ENCODE results near the gene ZNRF3.

ZNRF3 gene

DNA sequence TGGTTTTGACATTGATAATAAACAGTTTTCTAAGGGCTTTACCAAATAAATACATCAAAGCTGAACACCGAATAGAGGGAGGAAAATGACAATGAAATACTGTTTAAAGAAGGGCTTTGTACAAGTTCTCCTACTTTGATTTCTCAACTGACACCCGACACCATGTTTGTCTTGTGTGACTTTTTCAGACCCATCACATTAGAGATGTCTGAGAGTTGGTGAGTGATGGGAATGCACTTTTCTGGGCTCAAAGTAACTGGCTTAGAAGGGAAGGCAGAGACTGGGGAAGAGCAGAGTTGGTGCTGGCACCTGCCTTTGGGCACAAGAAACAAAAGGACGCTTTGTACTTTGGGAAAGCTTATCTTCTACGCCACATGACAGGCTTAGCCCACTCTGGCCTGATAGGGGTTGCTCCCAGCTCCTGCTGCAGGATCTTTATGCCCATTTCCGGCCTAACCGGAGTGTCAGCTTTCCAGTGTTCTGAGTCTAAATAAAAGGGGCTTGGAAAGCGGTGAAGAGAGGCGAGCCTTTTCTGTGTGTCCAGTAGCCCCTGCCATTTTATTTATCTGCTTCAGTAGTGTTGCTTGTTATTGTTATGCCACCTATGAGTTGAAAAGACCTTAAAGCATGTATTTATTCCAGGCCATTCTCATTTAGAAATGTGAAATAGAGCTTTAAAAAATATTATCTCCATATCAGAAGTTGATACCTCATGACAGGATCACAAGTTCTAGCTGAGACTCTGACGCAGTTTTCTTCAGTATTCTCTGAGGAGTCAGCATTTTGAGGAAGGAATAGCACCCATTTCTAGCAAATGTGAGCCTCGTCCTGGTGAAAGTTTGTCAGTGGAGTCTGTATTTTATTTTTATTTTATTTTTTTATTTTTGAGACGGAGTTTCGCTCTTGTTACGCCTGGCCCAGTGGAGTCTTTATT, 213.6 kb downstream of the ZNRF3 start:
- H3K4me3 Mint-ChIP-seq = no peak overlapping the region
- H3K27me3 Mint-ChIP-seq = peaks cover 15% of the 10 kb centered on the region
- no peaks in the 10 kb centered on the region for H3K4me1 Mint-ChIP-seq
- H3K36me3 Mint-ChIP-seq = no peaks in the 10 kb centered on the region
- no peak overlapping the region for H3K27ac Mint-ChIP-seq
- CTCF ChIA-PET = no interaction called here
- DNase-seq = no peak
- no peaks in the 10 kb centered on the region for H3K9me3 Mint-ChIP-seq

DNA sequence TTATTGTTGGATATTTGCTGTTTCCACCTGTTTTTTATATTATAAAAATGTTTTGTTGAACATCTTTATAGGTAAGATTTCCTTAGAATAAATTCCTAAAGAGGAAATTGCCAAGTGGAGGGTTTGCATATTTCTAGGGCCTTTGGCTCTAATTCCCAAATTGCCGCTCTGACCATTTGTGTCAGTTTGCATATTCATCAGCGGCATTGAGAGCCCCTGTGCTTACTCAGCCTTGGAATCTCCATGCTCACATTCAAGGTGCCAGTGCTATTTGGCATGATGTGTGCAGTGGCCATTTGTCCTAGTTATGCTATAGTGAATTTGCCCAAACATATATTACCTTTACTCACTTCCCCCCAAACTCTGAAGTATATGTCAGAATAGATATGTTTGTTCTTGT, 214.9 kb downstream of the ZNRF3 start:
- no peak for DNase-seq
- no peak overlapping the region for H3K27ac Mint-ChIP-seq
- peaks cover 24% of the 10 kb centered on the region for H3K27me3 Mint-ChIP-seq
- H3K4me3 Mint-ChIP-seq = no peak overlapping the region
- H3K9me3 Mint-ChIP-seq = no peaks in the 10 kb centered on the region
- CTCF ChIA-PET = no interaction called here
- no peaks in the 10 kb centered on the region for H3K4me1 Mint-ChIP-seq
- H3K36me3 Mint-ChIP-seq = no peaks in the 10 kb centered on the region

DNA sequence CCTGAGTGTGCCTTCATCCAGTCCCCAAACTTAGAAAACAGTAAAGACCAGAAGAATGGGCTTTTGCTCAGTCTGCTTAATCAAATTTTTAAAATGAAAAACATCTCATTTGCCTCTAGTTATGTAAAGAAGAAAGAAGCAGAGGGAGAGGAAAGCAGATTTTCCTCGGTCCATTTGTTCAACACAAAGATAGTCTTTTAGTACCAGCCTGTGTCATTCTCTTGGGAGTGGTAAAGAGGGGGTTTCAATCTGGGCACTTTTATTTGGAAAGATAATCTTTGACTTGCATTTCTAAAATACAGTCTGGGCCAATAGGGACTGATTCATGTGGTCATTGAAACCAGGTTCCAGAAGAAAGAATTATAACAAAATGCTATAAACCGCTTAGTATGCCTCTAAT, 218.9 kb downstream of the ZNRF3 start:
- H3K4me3 Mint-ChIP-seq = no peak overlapping the region
- H3K4me1 Mint-ChIP-seq = no peaks in the 10 kb centered on the region
- CTCF ChIA-PET = interaction anchor here (2.0 kb wide), 1 partner anchor 14 kb away, joined by 4 read pairs; no protein-coding TSS in a partner anchor

GRCh38 chr22:29103121-29103520, 219.7 kb downstream of the ZNRF3 start:
- CTCF ChIA-PET = interaction anchor here (2.0 kb wide), 1 partner anchor 14 kb away, joined by 4 read pairs; no protein-coding TSS in a partner anchor
- DNase-seq = no peak
- no peak overlapping the region for H3K27ac Mint-ChIP-seq
- peaks cover 31% of the 10 kb centered on the region for H3K27me3 Mint-ChIP-seq
- H3K4me1 Mint-ChIP-seq = no peaks in the 10 kb centered on the region
- no peaks in the 10 kb centered on the region for H3K36me3 Mint-ChIP-seq
- H3K9me3 Mint-ChIP-seq = no peaks in the 10 kb centered on the region
- H3K4me3 Mint-ChIP-seq = no peak overlapping the region

More for the DNA sequence above, 218.9 kb downstream of the ZNRF3 start:
- Mint-ChIP-seq H3K27me3 (peaks cover 31% of the 10 kb centered on the region), H3K9me3 (no peaks in the 10 kb centered on the region), H3K36me3 (no peaks in the 10 kb centered on the region), H3K27ac (no peak overlapping the region)
- DNase-seq = no peak

DNA sequence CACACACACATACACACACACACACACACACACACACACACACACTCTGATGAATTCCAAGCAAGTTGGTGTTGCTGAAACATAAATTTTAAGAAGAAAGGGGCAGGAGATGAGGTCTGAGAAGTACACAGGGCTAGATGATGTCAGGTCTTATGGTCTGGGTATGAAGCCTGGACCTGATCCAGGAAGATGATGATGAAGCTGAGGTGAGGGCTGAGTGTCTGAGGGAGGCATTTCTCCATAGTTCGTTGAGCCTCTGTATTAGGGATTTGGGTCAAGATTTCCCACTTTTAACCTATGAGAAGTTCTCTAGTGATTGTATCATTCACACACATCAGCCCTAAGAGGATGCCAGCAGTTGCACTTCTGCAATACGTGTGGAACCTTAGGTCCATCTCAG, 222.1 kb downstream of the ZNRF3 start:
- Mint-ChIP-seq H3K36me3 (no peaks in the 10 kb centered on the region), H3K27me3 (peaks cover 30% of the 10 kb centered on the region), H3K4me3 (no peak overlapping the region), H3K9me3 (no peaks in the 10 kb centered on the region), H3K4me1 (no peaks in the 10 kb centered on the region), H3K27ac (no peak overlapping the region)
- DNase-seq = no peak
- CTCF ChIA-PET = no interaction called here

- CTCF ChIA-PET = no interaction called here
Measured at GRCh38 chr22:29106839-29107238, 223.5 kb downstream of the ZNRF3 start.

More at GRCh38 chr22:29106839-29107238, 223.5 kb downstream of the ZNRF3 start:
- no peak overlapping the region for H3K4me3 Mint-ChIP-seq
- no peak for DNase-seq
- H3K4me1 Mint-ChIP-seq = no peaks in the 10 kb centered on the region
- H3K27me3 Mint-ChIP-seq = peaks cover 26% of the 10 kb centered on the region
- H3K36me3 Mint-ChIP-seq = no peaks in the 10 kb centered on the region
- no peaks in the 10 kb centered on the region for H3K9me3 Mint-ChIP-seq
- H3K27ac Mint-ChIP-seq = no peak overlapping the region

Measured in activated naive CD4-positive, alpha-beta T cell treated with anti-CD3 and anti-CD28 coated beads, Interleukin-2, amount 10 ng/mL, durations not matched to agents 7 days and 5 days (primary cell).